Lower leg skin (tissue), 4 donors: ENCODE data around the gene NAALADL2. TPM values are rescaled to one million over a fixed set of nuclear protein-coding genes. Genes with fewer than 3 reads are reported as not detected.

Source experiments
- DNase-seq, 2 donors: peaks; one replicate each; pipeline ENCODE4 v3.0.0-alpha.2; 2019; ENCODE audit warnings: low spot score in 2 of 2
- H3K4me3 ChIP-seq: fragments of 200-600 bp; sonication (generic); 2 replicates; pipeline ENCODE4 v1.5.1; 2017; ENCODE audit warnings: mild to moderate bottlenecking, low read depth; ENCODE audit not compliant: poor library complexity, severe bottlenecking
- CTCF ChIP-seq, 3 donors: fragments of 450-650 bp; IDR thresholded peaks; one replicate each; pipeline ENCODE4 v1.5.1; 2016; ENCODE audit warnings: antibody characterized with exemption in 3 of 3, mild to moderate bottlenecking in 3 of 3, moderate library complexity in 2 of 3
- POLR2A ChIP-seq, 2 donors: fragments of 450-650 bp; IDR thresholded peaks; one replicate each; pipeline ENCODE4 v1.6.1; 2016 to 2017; ENCODE audit warnings: antibody characterized with exemption in 2 of 2, mild to moderate bottlenecking in 1 of 2, moderate library complexity in 1 of 2
- WGBS, 2 donors: methylation state at CpG; one replicate each; pipeline ENCODE4 v1.1.5; 2018; 5-methylcytosine and 5-hydroxymethylcytosine counted together
- intact Hi-C: fragments of 100-400 bp; cut with DNase I; formaldehyde crosslinking; loops from one replicate; pipeline ENCODE4 v1.15.0; 2023; ENCODE audit warnings: low total_unique reads
- total RNA-seq, 4 donors: library from RNA; depleted of rRNA; stranded (reverse); fragments of >200 nt; gene quantifications; one replicate each; pipeline ENCODE4 v1.1.0, GENCODE V29; 2016

The NAALADL2 gene
- total RNA-seq, 4 donors from 2014 or later: 3.6 to 8.1 (median 4.6) TPM

- no peak for DNase-seq
- WGBS, 2 donors: 44 to 50% methylated on average over 3 of the region's 3 CpGs
- no peak overlapping the region for H3K4me3 ChIP-seq
- intact Hi-C loops: no loop called here
- TF ChIP-seq CTCF (IDR thresholded peaks at IDR 0.05) (no peak), POLR2A (IDR thresholded peaks at IDR 0.05) (no peak)
These were observed 91.9 kb downstream of the NAALADL2 start for GRCh38 chr3:174951034-174951433.

GRCh38 chr3:174951498-174952005 lies 92.4 kb downstream of the NAALADL2 start:
- WGBS, 2 donors: 92 to 95% methylated on average over 2 of the region's 2 CpGs
- DNase-seq: no peak
- TF ChIP-seq POLR2A (IDR thresholded peaks at IDR 0.05) (no peak), CTCF (IDR thresholded peaks at IDR 0.05) (no peak)
- H3K4me3 ChIP-seq: no peak overlapping the region
- intact Hi-C loops: no loop called here

GRCh38 chr3:174953068-174953467 lies 93.9 kb downstream of the NAALADL2 start:
- DNase-seq: no peak
- 85 to 90% methylated on average over 1 of the region's 1 CpG for WGBS, 2 donors
- intact Hi-C loops: no loop called here
- no peak overlapping the region for H3K4me3 ChIP-seq
- TF ChIP-seq POLR2A (IDR thresholded peaks at IDR 0.05): no peak
- TF ChIP-seq CTCF (IDR thresholded peaks at IDR 0.05): no peak

- intact Hi-C loops: no loop called here
- TF ChIP-seq CTCF (IDR thresholded peaks at IDR 0.05) (no peak), POLR2A (IDR thresholded peaks at IDR 0.05) (no peak)
- 24 to 25% methylated on average over 2 of the region's 2 CpGs for WGBS, 2 donors
These were observed 96.4 kb downstream of the NAALADL2 start for GRCh38 chr3:174955513-174956016.

GRCh38 chr3:174957081-174957480 lies 97.9 kb downstream of the NAALADL2 start:
- no peak for TF ChIP-seq CTCF (IDR thresholded peaks at IDR 0.05)
- TF ChIP-seq POLR2A (IDR thresholded peaks at IDR 0.05): no peak
- H3K4me3 ChIP-seq: no peak overlapping the region
- intact Hi-C loops: no loop called here
- WGBS, 2 donors: 70 to 71% methylated on average over 2 of the region's 2 CpGs
- DNase-seq: no peak

More at GRCh38 chr3:174955513-174956016, 96.4 kb downstream of the NAALADL2 start:
- H3K4me3 ChIP-seq: no peak overlapping the region
- peak in 1 of 2 donors; percentile 23 for DNase-seq

- DNase-seq: no peak
- no peak overlapping the region for H3K4me3 ChIP-seq
- intact Hi-C loops: no loop called here
- no peak for TF ChIP-seq POLR2A (IDR thresholded peaks at IDR 0.05)
- no peak for TF ChIP-seq CTCF (IDR thresholded peaks at IDR 0.05)
These were observed 98.4 kb downstream of the NAALADL2 start for GRCh38 chr3:174957551-174958001.
